PC-9 (cell line): ENCODE results near the gene TTLL1. TPM values are rescaled to one million over a fixed set of nuclear protein-coding genes. Genes with fewer than 3 reads are reported as not detected.

Experiments
- total RNA-seq: library from RNA; stranded (reverse); gene quantifications from 2 replicates; pipeline ENCODE4 v1.2.3, GENCODE V29; 2021

The TTLL1 gene
- total RNA-seq, 1 experiment from 2014 or later = 7.8 TPM

Other genes with a start within 250 kb of the TTLL1 start
- 26.5 and 29.1 TPM in 2 replicates for gene ARFGAP3, start 232.1 kb downstream of the TTLL1 start, total RNA-seq
- gene PACSIN2, start 74.2 kb downstream of the TTLL1 start, total RNA-seq = 102 and 103 TPM in 2 replicates
- gene BIK, start 21.4 kb upstream of the TTLL1 start, total RNA-seq = 10.6 and 14.5 TPM in 2 replicates
- gene MCAT, start 54.0 kb upstream of the TTLL1 start, total RNA-seq = 31.4 and 35.5 TPM in 2 replicates
- gene TSPO, start 62.2 kb upstream of the TTLL1 start, total RNA-seq = 243 and 308 TPM in 2 replicates
- gene TTLL12, start 97.7 kb upstream of the TTLL1 start, total RNA-seq = 97.0 and 113 TPM in 2 replicates